Left lung (tissue), 14 donors: ENCODE results near the gene ATP13A3. TPM values are rescaled to one million over a fixed set of nuclear protein-coding genes. Genes with fewer than 3 reads are reported as not detected.
A peak's percentile ranks its signal among the peaks of the same experiment; 100 is the strongest.
"Not testable (repeated sequence)": the region's sequence is repeated elsewhere in the genome, so short reads cannot be mapped to it uniquely, and the experiment has no call there.

Source experiments
- ATAC-seq: fragments of 200-7000 bp; cut with Tn5 transposase; one replicate; pipeline ENCODE4 v1.9.1; 2020; ENCODE audit warnings: moderate library complexity
- DNase-seq, 4 donors: peaks; one replicate each; pipeline ENCODE4 v3.0.0-alpha.2; 2013 to 2020
- H3K27ac ChIP-seq, 2 donors: fragments of 200-600 bp; sonication (generic) in 1 of 2; one replicate each; pipeline versions ENCODE4 v1.5.0 to v1.8.0; 2020 to 2021
- H3K27me3 ChIP-seq, 2 donors: fragments of 200-600 bp; sonication (generic) in 1 of 2; one replicate each; pipeline versions ENCODE4 v1.5.0 to v1.8.0; 2020 to 2021
- H3K36me3 ChIP-seq, 2 donors: fragments of 200-600 bp; sonication (generic) in 1 of 2; one replicate each; pipeline versions ENCODE4 v1.5.0 to v1.8.0; 2020 to 2021
- H3K4me1 ChIP-seq, 2 donors: fragments of 200-600 bp; one replicate each; pipeline ENCODE4 v1.8.0; 2021
- H3K4me3 ChIP-seq, 2 donors: fragments of 200-600 bp; sonication (generic) in 1 of 2; one replicate each; pipeline versions ENCODE4 v1.5.0 to v1.8.0; 2020 to 2021; ENCODE audit warnings: mild to moderate bottlenecking in 1 of 2
- H3K9me3 ChIP-seq, 2 donors: fragments of 200-600 bp; sonication (generic) in 1 of 2; one replicate each; pipeline versions ENCODE4 v1.5.0 to v1.8.0; 2020 to 2021
- CTCF ChIP-seq, 2 donors: fragments of 200-600 bp; sonication (generic) in 1 of 2; IDR thresholded peaks; one replicate each; pipeline versions ENCODE4 v1.5.0 to v1.8.0; 2021; ENCODE audit warnings: antibody characterized with exemption in 2 of 2
- intact Hi-C, 2 donors: fragments of 100-400 bp; cut with DNase I; formaldehyde crosslinking; loops; one replicate each; pipeline versions ENCODE4 v1.11.2 to v1.14.2; 2022
- long read RNA-seq, 12 donors: library from polyadenylated mRNA in 2 of 12; unstranded in 2 of 12; transcript quantifications; one replicate each; pipeline ENCODE4 v2.0.0 and lab custom pipeline, GENCODE V29; 2019 to 2026
- polyA plus RNA-seq, 6 donors: library from polyadenylated mRNA; unstranded; fragments of 120-200 nt; gene quantifications; one replicate each; pipeline ENCODE4 v1.2.1, GENCODE V29; 2013; ENCODE audit not compliant: insufficient read length in 6 of 6
- total RNA-seq, 2 donors: library from RNA; stranded (reverse); fragmentation: NEBNext Ultra II Directional; extraction: Animal tissue kit (Norgen Biotek cat#: 25700); gene quantifications; one replicate each; pipeline ENCODE4 v1.2.1, GENCODE V29; 2021
- donor health status: DM: no; HTN: yes; CAD: no.
- donor health status: DM: no; HTN: no; CAD: no.

ATP13A3 gene
- total RNA-seq (100 to 1,000 TPM; 121 to 123 TPM), polyA plus RNA-seq (10 to 100 TPM; 52.0 to 65.1 (median 56.7) TPM)
- long read RNA-seq, donor 1, partial matches to known transcripts: 6 of 10 reads
- long read RNA-seq, donor 1, other reads (novel, unspliced or antisense): 0 of 10 reads
- long read RNA-seq, donor 2, partial matches to known transcripts: 7 of 8 reads
- long read RNA-seq, donor 2, other reads (novel, unspliced or antisense): 0 of 8 reads
- long read RNA-seq, donor 3: 0 reads
- long read RNA-seq, donor 4, partial matches to known transcripts: 2 of 2 reads
- long read RNA-seq, donor 4, other reads (novel, unspliced or antisense): 0 of 2 reads
- long read RNA-seq, donor 5, partial matches to known transcripts: 0 of 1 reads
- long read RNA-seq, donor 5, other reads (novel, unspliced or antisense): 0 of 1 reads
- long read RNA-seq, donor 6, partial matches to known transcripts: 16 of 17 reads
- long read RNA-seq, donor 6, other reads (novel, unspliced or antisense): 0 of 17 reads
- long read RNA-seq, donor 7, partial matches to known transcripts: 0 of 1 reads
- long read RNA-seq, donor 7, other reads (novel, unspliced or antisense): 0 of 1 reads
- long read RNA-seq, donor 8, partial matches to known transcripts: 0 of 1 reads
- long read RNA-seq, donor 8, other reads (novel, unspliced or antisense): 0 of 1 reads
- long read RNA-seq, donor 9: 0 reads
- long read RNA-seq, donor 10: 0 reads
- long read RNA-seq, donor 11, partial matches to known transcripts: 6 of 6 reads
- long read RNA-seq, donor 11, other reads (novel, unspliced or antisense): 0 of 6 reads
- long read RNA-seq, donor 12: 0 reads

- peak; percentile 90 for ATAC-seq
- no peak for TF ChIP-seq CTCF (IDR thresholded peaks at IDR 0.05)
- Histone ChIP-seq H3K36me3 (peaks cover 0 to 6% of the 10 kb centered on the region in 2 donors), H3K27ac (peak within 1 kb of the TSS; percentile 83 to 87), H3K4me3 (peak within 1 kb of the TSS; percentile 66 to 68), H3K27me3 (no peaks in the 10 kb centered on the region), H3K9me3 (no peaks in the 10 kb centered on the region), H3K4me1 (peaks cover 5 to 79% of the 10 kb centered on the region in 2 donors)
- intact Hi-C loops: no loop called here
- DNase-seq: peak; percentile 84 to 97 (median 92)
Measured at GRCh38 chr3:194486540-194487288, at the start of gene ATP13A3. TSS of gene ATP13A3 (minus strand) at chr3:194487002. CDS start at chr3:194462190, 24,812 bp downstream.

GRCh38 chr3:194535199-194535598 is 48.4 kb upstream of the ATP13A3 start:
- H3K4me1 ChIP-seq: peaks cover 0 to 13% of the 10 kb centered on the region in 2 donors
- H3K9me3 ChIP-seq: peaks cover 4 to 17% of the 10 kb centered on the region in 2 donors
- DNase-seq, H3K27ac ChIP-seq, intact Hi-C loops, H3K36me3 ChIP-seq, H3K27me3 ChIP-seq, ATAC-seq, H3K4me3 ChIP-seq: not testable (repeated sequence)

GRCh38 chr3:194534243-194534642 is 47.4 kb upstream of the ATP13A3 start:
- no peak overlapping the region for H3K4me3 ChIP-seq
- peaks cover 4 to 17% of the 10 kb centered on the region in 2 donors for H3K9me3 ChIP-seq
- no peaks in the 10 kb centered on the region for H3K27me3 ChIP-seq
- ATAC-seq (no peak), DNase-seq (no peak)
- H3K27ac ChIP-seq: no peak overlapping the region
- H3K36me3 ChIP-seq: no peaks in the 10 kb centered on the region
- no peak for TF ChIP-seq CTCF (IDR thresholded peaks at IDR 0.05)
- intact Hi-C loops: no loop called here
- peaks cover 0 to 10% of the 10 kb centered on the region in 2 donors for H3K4me1 ChIP-seq

- intact Hi-C loops: no loop called here
- peaks cover 4 to 17% of the 10 kb centered on the region in 2 donors for H3K9me3 ChIP-seq
- H3K27me3 ChIP-seq: no peaks in the 10 kb centered on the region
- H3K4me1 ChIP-seq: peaks cover 0 to 14% of the 10 kb centered on the region in 2 donors
- H3K27ac ChIP-seq: no peak overlapping the region
- no peaks in the 10 kb centered on the region for H3K36me3 ChIP-seq
- ATAC-seq (no peak), DNase-seq (no peak)
- no peak for TF ChIP-seq CTCF (IDR thresholded peaks at IDR 0.05)
- no peak overlapping the region for H3K4me3 ChIP-seq
Measured at GRCh38 chr3:194532591-194532990, 45.8 kb upstream of the ATP13A3 start.

- DNase-seq: no peak
- H3K4me3 ChIP-seq: no peak overlapping the region
- peak overlapping the region in 1 of 2 donors; percentile 76 for H3K27ac ChIP-seq
- H3K36me3 ChIP-seq: no peaks in the 10 kb centered on the region
- TF ChIP-seq CTCF (IDR thresholded peaks at IDR 0.05): no peak
- no peaks in the 10 kb centered on the region for H3K27me3 ChIP-seq
- intact Hi-C loops: no loop called here
- no peak for ATAC-seq
- peaks cover 0 to 13% of the 10 kb centered on the region in 2 donors for H3K4me1 ChIP-seq
- H3K9me3 ChIP-seq: no peaks in the 10 kb centered on the region
Measured at GRCh38 chr3:194527726-194528125, 40.9 kb upstream of the ATP13A3 start.
